NCI-H2227 (cell line): ENCODE measurements around the gene RBFOX2.
"Not testable (repeated sequence)": the region's sequence is repeated elsewhere in the genome, so short reads cannot be mapped to it uniquely, and the experiment has no call there.

Experiments used
- DNase-seq: peaks from one replicate; lab custom pipeline; 2025; ENCODE audit not compliant: unreplicated experiment; lab: John Stamatoyannopoulos, UW

The RBFOX2 gene

GRCh38 chr22:36028646-36029405 is at the start of gene RBFOX2:
TSS of gene RBFOX2 (minus strand) at chr22:36028824. CDS start at chr22:36028425, 399 bp downstream.
- peak; percentile 93 for DNase-seq

GRCh38 chr22:36077271-36077670 is 48.6 kb upstream of the RBFOX2 start:
- DNase-seq = no peak

GRCh38 chr22:36075724-36076123 is 47.1 kb upstream of the RBFOX2 start:
- no peak for DNase-seq

DNA sequence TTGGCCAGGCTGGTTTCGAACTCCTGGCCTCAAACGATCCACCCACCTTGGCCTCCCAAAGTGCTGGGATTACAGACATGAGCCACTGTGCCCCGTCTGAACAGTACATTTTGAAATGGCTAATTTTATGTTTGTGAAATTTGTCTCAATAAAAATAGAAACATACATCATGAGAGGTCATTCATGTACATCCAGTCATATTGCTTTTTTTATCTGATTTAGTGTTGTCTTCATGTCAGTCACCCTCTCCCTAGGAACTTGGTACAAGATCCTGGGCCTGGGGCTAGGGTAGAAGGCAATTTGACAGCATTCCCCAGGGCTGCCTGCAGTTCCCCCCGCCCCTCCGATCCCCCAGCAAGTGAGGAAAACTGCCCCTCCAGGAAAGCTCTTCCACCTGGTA is 46.6 kb upstream of the RBFOX2 start:
- DNase-seq = no peak

- no peak for DNase-seq
Measured at GRCh38 chr22:36073476-36073875, 44.9 kb upstream of the RBFOX2 start.

GRCh38 chr22:36070645-36071044 is 42.0 kb upstream of the RBFOX2 start:
- DNase-seq = not testable (repeated sequence)

- DNase-seq = no peak
Measured at GRCh38 chr22:36069368-36069767, 40.7 kb upstream of the RBFOX2 start.

- no peak for DNase-seq
Measured at GRCh38 chr22:36068776-36069344, 40.2 kb upstream of the RBFOX2 start.

DNA sequence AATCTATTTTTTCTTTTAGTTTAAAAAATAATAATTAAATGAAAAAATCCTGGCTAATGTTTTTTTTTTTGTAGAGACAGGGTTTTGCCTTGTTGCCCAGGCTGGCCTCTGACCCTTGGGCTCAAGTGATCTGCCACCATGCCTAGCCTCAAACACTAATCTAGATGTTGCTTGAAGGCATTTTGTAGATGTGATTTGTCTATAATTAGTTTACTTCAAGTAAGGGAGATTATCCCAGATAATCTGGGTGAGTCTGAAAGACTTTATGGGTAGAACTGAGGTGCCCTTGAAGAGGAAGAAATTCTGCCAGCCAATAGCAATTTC is 38.6 kb upstream of the RBFOX2 start:
- no peak for DNase-seq

DNA sequence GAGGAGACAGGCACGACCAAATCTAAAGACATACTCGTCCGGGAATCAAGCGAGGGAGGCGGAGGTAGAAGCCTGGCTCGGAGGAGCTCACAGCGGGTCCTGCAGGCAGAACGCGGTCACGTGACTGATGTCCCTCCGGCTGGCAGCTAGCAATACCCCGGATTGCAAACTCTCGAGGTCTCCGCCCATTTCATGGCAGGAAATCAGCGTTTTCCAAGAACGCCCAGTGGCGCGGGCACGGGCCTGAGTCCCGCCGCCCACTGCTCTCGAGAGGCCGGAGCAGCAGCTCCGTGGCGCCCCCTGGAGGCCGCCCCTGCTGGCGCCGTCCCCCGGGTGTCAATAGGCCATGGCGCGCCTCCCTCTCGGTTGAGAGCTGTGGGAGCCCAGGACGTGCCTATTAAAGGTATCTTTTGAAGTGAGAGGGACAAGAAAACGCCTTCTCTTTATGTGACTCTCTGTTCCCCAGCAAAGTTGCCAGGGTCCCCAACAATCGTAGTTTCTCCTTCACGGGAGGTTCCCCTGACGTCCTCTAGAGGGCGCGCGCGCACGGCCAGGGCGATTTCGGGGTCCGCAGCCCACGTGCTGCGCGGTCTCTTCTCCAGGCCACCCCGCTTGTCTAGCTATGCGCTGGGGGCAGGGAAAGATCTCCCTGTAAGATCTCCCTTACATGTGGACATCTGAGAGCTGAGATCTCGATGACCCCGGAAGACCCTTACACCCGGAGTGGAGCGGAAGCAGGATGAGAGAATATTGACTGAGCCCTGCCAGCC is 37.3 kb upstream of the RBFOX2 start:
- peak; percentile 95 for DNase-seq

GRCh38 chr22:36065462-36065774 is 36.8 kb upstream of the RBFOX2 start:
- no peak for DNase-seq

DNA sequence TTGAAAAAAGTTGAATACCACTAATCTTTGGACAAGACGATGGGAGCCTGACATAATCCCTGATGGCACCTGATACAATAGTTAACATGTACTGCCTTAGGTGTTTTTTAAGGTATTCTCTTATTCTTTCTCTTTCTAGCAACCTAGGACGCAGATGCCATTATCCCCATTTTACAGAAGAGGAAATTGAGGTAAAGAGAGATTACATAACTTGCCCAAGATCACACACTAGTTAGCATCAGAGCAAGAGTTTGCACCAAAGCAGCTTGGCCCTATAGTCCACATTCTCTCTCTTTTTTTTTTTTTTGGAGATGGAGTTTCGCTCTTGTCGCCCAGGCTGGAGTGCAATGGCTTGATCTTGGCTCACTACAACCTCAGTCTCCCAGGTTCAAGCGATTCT is 35.7 kb upstream of the RBFOX2 start:
- no peak for DNase-seq

DNA sequence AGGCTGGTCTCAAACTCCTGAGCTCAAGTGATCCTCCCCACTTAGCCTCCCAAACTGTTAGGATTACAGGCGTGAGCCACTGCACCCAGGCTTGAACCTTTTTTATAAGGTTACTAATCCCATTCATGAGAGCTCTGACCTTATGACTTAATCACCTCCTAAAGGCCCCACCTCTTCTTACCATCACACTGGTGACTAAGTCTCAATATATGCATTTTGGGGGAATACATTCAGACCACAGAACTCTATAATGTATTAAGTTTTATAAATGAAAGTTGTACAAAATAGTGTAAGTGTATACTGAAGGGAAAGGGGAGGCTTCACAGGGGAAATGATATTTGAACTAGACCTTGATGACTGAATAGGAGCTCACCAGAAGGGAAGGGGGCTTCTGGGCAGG is 28.4 kb upstream of the RBFOX2 start:
- no peak for DNase-seq

DNA sequence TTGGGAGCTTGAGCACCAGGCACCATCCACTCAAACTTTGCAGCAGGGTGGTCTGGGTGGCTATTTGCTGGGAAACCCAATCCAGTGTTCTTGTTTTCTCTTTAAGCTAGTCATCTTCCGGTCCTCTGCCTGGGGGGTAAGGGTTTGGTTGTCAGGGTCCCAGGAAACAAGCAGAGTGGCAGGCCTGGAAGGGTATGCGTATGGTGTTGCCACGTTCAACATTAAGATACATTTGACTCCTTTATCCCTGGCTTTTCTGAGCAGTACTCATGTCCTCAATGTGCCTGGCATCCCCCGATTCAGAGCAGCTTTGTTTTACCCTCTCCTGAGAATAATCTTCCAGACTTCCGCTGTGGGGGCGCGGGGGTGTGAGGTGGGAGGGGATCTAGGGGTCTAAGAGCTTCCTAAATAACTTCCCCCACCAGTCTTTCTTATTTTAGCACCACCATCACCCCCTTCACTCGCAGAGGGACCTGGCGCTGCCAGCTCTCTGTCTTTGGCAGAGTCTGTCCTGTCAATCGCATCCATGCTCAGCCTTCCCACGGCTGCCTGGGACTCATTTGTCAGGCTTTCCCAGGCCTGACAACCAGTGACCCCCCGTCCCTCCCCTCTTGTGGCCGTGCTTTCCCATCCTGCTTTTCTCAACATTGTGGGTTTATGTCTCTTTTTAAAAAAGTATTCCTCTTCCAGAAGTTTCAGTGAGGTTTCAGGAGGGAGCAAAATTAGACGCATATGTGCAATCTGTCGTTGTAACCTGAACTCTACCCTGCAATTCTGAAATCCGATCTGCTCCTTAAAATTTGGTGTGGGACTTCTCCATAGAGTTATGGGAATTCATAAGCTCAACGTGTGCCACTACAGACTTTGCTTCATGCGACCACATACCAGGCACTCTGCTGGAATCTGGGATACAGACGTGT is 27.0 kb upstream of the RBFOX2 start:
- DNase-seq = no peak

GRCh38 chr22:36054446-36054845 is 25.8 kb upstream of the RBFOX2 start:
- not testable (repeated sequence) for DNase-seq

DNA sequence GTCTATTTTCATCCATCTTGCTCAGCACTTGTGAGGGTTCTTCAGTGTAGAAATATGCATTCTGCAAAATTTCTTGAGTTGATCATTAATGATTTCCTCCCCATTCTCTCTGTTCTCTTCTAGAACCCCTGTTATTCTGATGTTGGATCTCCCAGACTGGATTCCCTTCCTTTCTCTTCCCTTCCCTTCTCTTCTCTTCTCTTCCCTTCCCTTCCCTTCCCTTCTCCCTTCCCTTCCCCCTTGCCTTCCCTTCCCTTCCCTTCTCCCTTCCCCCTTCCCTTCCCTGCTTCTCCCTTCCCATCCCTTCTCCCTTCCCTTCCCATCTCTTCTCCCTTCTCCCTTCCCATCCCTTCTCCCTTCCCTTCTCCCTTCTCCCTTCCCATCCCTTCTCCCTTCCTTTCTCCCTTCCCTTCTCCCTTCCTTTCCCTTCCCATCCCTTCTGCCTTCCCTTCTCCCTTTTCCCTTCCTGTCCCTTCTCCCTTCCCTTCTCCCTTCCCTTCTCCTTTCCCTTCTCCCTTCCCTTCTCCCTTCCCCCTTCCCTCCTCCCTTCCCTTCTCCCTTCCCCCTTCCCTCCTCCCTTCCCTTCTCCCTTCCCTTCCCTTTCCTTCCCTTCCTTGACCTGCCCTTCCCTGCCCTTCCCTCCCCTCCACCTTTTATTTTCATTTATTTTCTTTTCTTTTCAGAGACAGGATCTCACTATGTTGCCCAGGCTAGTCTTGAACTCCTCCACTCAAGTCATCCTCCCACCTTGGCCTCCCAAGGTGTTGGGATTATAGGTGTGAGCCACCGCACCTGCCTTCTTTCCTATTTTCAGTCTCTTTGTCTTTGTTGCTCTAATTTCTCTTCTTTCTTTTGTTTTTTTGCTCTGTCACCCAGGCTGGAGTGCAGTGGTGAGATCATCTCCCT is 24.9 kb upstream of the RBFOX2 start:
- no peak for DNase-seq

DNA sequence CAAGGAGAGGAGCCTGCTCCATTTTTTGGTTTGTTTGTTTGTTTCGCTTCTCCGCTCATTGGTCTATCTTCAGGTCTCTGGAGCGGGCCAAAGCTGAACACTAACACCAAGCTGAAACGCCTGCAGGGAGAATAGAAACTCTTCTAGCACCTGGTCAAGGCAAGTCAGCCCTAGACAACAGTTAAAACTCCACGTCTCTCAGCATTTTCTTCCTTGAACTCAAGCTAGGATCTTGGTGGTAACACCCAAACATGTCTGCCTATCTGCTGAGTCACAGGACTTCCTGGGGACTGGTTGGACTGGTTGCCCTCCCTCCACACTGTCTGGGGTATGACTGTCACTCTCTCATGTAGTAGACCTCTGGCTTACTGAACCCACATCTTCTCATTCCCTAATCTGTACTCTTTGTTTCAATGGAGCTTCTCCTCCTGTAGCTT is 23.9 kb upstream of the RBFOX2 start:
- DNase-seq = no peak

DNA sequence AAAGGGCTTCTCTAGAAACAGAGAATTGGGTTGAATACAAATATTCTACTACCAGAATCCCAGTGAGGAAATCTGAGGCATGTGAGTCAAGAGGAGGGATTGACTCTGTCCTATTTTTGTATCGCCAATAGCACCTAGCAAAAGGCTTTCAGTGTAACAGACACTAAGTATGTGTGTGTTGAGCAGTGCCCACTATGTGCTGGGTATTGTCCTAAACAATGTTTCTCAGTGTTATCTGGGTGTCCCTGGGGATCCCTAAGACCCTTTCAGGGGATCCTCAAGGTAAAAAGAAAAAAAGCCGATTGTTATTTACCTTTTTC is 21.0 kb upstream of the RBFOX2 start:
- DNase-seq = no peak

- DNase-seq = no peak
Measured at GRCh38 chr22:36048911-36049677, 20.5 kb upstream of the RBFOX2 start.

- not testable (repeated sequence) for DNase-seq
Measured at GRCh38 chr22:36044517-36044916, 15.9 kb upstream of the RBFOX2 start.
